Measurements from ENCODE around the gene KLHDC9. TPM values are rescaled to one million over a fixed set of nuclear protein-coding genes. Genes with fewer than 3 reads are reported as not detected.
A peak's percentile ranks its signal among the peaks of the same experiment; 100 is the strongest.

The KLHDC9 gene
- total and polyA plus RNA-seq, 9 of the 15 experiments (the other 6 are each of a cell fraction or from before 2014, with no cell fraction given), result not detected

DNA sequence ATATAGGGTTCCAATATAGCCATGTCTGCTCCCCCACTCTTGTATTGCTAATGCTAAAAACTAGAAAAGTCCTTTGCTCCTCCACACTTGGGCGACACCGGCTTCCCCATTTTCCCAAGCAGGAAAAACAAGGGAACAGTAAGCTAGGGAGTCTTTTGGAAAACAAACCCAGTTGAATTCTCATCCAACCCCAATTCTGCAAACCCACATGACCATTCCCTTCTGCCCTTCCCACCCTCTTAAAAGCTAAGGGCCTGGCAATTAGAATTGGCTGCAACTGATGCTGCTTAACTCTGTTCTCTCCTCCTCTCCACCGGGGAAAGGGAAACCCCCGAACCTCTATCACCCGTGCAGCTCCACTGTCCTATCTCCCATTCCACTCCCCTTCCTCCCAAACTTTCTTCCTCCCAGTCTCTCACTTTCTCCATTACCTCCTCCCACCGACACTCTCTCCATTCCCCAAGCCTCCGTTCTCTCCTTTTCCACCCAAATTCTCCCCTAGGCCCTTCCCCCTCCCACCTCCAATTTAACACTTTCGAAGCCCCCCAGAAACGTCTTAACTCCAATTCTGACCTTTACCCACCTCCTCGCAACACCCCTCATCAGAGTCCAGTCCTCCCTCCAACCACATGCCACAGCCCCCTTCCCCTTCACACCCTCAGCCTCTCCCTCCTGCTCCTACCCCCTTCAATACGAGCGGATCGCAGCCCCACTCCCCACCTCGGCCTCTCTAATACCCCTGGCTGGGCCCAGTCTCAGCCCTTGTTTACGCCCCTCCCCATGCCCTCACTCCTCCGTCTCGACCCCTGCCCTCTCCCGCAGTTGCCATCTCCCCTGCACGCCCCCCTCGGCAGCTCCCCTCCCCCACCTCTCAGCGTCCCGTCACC lies 33.6 kb downstream of the KLHDC9 start (continued):
- TF ChIP-seq, protein P1, sequence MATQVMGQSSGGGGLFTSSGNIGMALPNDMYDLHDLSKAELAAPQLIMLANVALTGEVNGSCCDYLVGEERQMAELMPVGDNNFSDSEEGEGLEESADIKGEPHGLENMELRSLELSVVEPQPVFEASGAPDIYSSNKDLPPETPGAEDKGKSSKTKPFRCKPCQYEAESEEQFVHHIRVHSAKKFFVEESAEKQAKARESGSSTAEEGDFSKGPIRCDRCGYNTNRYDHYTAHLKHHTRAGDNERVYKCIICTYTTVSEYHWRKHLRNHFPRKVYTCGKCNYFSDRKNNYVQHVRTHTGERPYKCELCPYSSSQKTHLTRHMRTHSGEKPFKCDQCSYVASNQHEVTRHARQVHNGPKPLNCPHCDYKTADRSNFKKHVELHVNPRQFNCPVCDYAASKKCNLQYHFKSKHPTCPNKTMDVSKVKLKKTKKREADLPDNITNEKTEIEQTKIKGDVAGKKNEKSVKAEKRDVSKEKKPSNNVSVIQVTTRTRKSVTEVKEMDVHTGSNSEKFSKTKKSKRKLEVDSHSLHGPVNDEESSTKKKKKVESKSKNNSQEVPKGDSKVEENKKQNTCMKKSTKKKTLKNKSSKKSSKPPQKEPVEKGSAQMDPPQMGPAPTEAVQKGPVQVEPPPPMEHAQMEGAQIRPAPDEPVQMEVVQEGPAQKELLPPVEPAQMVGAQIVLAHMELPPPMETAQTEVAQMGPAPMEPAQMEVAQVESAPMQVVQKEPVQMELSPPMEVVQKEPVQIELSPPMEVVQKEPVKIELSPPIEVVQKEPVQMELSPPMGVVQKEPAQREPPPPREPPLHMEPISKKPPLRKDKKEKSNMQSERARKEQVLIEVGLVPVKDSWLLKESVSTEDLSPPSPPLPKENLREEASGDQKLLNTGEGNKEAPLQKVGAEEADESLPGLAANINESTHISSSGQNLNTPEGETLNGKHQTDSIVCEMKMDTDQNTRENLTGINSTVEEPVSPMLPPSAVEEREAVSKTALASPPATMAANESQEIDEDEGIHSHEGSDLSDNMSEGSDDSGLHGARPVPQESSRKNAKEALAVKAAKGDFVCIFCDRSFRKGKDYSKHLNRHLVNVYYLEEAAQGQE (IDR thresholded peaks at IDR 0.05; ENCODE audit: borderline replicate concordance), result no peak
- TF ChIP-seq, protein P1 (CRISPR knock-in tag; IDR thresholded peaks at IDR 0.05; ENCODE audit: low read depth), result no peak
- TF ChIP-seq BCOR (IDR thresholded peaks at IDR 0.05), result 0 out of 2 replicates have a peak, but pooled peaks have one; percentile 23
- TF ChIP-seq, protein P2, sequence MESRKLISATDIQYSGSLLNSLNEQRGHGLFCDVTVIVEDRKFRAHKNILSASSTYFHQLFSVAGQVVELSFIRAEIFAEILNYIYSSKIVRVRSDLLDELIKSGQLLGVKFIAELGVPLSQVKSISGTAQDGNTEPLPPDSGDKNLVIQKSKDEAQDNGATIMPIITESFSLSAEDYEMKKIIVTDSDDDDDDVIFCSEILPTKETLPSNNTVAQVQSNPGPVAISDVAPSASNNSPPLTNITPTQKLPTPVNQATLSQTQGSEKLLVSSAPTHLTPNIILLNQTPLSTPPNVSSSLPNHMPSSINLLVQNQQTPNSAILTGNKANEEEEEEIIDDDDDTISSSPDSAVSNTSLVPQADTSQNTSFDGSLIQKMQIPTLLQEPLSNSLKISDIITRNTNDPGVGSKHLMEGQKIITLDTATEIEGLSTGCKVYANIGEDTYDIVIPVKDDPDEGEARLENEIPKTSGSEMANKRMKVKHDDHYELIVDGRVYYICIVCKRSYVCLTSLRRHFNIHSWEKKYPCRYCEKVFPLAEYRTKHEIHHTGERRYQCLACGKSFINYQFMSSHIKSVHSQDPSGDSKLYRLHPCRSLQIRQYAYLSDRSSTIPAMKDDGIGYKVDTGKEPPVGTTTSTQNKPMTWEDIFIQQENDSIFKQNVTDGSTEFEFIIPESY (CRISPR knock-in tag; IDR thresholded peaks at IDR 0.05), result no peak
- TF ChIP-seq, protein P3, sequence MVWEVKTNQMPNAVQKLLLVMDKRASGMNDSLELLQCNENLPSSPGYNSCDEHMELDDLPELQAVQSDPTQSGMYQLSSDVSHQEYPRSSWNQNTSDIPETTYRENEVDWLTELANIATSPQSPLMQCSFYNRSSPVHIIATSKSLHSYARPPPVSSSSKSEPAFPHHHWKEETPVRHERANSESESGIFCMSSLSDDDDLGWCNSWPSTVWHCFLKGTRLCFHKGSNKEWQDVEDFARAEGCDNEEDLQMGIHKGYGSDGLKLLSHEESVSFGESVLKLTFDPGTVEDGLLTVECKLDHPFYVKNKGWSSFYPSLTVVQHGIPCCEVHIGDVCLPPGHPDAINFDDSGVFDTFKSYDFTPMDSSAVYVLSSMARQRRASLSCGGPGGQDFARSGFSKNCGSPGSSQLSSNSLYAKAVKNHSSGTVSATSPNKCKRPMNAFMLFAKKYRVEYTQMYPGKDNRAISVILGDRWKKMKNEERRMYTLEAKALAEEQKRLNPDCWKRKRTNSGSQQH (CRISPR knock-in tag; IDR thresholded peaks at IDR 0.05), result peak; percentile 66; the same call in 1 of the 2 replicates
- TF ChIP-seq SMARCC2 (IDR thresholded peaks at IDR 0.05; ENCODE audit: low read depth), result no peak
- no peak for TF ChIP-seq ZNF384 (IDR thresholded peaks at IDR 0.05; ENCODE audit: low read depth, low read length)
- no peak for TF ChIP-seq TCF3 (CRISPR knock-in tag; IDR thresholded peaks at IDR 0.05)
- peak; percentile 40 for TF ChIP-seq ASH1L (IDR thresholded peaks at IDR 0.05; ENCODE audit: borderline replicate concordance, low read depth, partially characterized antibody)
- no peak for TF ChIP-seq MYBL2 (IDR thresholded peaks at IDR 0.05; ENCODE audit: low read depth)
- no peak for TF ChIP-seq MYBL2 (CRISPR knock-in tag; IDR thresholded peaks at IDR 0.05; ENCODE audit: borderline replicate concordance)
- TF ChIP-seq, protein P4, sequence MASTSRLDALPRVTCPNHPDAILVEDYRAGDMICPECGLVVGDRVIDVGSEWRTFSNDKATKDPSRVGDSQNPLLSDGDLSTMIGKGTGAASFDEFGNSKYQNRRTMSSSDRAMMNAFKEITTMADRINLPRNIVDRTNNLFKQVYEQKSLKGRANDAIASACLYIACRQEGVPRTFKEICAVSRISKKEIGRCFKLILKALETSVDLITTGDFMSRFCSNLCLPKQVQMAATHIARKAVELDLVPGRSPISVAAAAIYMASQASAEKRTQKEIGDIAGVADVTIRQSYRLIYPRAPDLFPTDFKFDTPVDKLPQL (IDR thresholded peaks at IDR 0.05; ENCODE audit: extremely low read depth, insufficient read length), result no peak
- no peak for TF ChIP-seq CHD2 (IDR thresholded peaks at IDR 0.05; ENCODE audit: low read depth, low read length)
- TF ChIP-seq EGR1 (conservative IDR thresholded peaks at IDR 0.05), result no peak

Measured in K562 (cell line).